Activated effector memory CD4-positive, alpha-beta T cell treated with anti-CD3 and anti-CD28 coated beads, Interleukin-2, amount 50 U/mL, for 16 hours (primary cell): ENCODE results near the gene TTC39C.

ENCODE experiments used
- DNase-seq: peaks from one replicate; pipeline ENCODE4 v3.0.0-alpha.2; 2020

TTC39C gene

DNA sequence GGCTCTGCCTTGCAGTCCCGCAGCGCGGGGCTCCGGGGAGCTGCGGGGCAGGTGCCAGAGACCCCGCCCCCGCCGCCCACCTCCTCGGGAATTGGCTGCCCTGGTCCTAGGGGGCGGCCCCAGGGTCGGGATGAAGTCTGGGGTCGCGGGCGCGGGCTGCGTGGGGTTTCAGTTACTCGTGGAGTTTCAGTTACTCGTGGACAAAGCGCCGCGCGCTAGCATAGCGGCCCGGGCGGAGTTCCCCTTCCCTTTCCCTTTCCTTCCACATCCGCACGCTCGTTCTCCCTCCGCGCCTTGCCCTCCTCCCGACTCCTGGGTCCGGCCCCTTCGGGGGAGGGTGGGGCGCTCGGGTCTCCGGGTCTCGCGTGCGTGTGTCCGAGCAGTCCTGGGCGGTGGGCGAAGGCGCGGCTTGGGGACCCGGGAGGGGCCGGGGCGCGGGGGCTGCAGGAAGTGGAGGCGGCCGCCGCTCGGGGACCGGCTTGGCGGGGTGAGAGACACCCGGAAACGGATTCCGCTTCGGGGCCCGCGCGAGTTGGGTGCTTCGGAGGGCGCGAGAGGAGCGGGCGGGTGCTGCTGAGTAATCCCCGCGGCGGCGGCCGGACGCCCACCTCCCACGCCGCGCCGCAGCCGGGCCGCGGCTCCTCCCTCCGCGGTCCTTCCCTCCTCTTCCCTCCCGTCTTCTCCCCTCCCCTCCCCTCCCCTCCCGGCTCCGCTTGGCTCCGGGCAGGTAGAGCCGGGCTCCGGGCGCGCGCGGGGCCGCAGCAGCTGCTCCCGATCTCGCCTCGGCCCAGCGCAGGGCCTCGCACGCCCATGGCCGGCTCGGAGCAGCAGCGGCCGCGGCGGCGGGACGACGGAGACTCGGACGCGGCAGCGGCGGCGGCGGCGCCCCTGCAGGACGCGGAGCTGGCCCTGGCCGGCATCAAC, at the start of gene TTC39C:
TSS of gene TTC39C (plus strand) at position 693 of the 924 bp plus-strand sequence. CDS start at position 811, 118 bp downstream.
- peak; percentile 94 for DNase-seq

DNA sequence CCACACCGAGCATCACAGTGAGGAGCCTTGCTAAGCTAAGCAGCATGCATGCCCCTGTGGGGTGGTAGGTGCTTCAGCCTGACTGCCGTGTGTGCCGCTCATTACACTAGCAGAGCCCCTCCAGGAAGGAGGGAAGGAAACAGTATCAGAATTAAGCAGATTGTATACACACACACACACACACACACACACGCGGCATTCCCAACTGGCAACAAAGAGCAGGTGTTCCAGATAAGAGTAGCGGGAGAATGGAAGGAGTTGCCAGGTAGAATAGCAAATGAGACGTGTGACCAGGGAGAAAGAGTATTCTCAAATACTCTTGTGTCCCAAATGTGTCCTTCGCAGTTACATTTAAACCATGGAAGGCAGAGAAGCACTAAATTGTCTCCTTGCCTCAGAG, 47.6 kb upstream of the TTC39C start:
- no peak for DNase-seq

DNA sequence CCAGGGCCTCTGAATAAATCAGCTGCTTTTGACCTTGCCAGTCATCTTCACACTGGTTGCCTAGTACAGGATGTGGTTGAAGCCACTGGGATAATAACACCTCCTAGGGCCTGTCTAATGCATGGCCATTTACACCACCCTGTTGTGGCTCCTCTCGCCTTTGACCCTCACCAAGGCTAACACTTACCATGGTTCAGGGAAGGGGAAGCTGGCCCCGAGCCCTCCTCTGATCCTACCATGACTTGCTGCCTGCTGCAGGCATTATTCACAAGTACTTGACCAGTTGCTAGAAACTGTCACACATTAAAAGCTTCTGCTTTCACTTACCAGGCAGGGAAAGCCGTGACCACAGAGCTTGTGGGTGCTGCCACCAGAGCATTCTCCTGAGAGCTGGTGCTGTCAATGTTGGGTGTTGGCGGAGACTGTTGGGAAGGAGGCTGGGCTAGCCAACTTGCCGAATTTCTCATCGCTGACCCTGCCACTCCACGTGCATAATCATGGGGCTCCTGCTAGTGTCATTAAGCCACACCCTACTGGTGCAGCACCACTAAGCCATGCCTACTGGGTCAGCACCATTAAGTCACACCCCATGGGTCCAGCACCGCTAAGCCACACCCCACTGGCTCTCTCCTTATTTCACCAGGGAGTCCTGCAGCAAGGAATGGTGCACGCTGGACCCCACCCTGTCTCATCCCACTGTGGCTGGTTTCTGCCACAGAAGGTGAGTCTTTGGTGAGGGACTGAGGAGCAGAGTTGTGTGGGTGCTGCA, 47.0 kb upstream of the TTC39C start:
- DNase-seq = no peak

DNA sequence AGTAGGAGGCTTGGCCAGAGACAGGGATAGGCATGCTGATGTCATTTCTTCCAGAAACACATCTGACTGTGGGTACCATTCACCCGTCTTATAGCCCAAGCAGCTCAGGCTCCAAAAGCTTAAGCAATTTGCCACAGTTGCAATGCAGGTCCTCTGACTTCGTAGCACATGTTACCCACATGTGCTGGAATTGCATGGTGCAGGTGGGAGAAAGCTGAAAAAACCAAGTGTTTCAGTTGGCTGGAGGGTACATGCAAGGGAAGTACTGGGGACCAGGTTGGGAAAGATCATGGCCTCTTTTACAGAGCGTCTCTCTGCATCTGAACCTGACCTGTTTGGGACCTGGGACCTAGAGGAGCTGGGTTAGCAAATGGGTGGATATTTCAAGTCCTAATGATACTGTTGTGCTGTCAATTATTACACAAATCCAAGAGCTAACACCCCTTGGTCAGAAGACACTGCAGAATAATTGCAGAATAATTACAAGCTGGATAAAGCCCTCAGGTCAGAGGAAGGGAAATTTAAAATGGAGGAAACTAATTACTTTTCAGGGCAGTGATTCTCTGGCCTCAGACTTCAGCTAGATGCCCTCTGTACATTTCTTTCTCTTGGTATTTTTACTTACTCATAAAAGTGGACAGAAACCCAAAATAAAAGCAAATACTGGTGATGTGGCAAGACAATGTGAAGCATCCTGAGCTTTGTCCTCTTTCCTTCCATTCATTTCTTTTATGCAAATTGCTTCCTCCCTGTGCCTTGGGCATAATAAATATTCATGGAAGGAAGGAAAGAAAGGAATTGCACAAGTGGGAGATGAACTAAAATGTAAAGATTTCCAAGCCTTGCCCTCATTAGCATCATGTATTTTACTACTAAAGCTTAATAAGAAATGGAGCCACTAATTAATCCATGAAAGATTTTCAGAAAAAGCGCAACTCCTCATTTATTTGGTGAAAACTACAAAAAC, 45.6 kb upstream of the TTC39C start:
- no peak for DNase-seq

DNA sequence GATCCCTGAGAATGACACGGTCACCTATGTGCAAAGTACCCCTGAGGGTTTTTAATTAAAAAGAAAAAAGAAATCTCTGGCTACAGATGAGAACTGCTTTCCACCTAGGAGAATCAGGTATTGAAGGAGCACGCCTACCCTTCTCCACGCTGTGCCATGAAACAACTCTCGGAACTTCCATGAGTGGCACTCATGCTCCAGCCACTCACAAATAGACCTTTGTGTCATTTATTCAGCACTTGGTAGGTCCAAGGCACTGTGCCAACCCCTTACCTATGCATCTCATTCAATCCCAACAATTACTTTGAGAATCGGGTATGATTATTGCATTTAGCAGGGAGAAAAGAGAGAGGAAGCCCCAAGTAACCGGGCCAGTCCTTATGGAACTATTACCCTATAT, 44.9 kb upstream of the TTC39C start:
- no peak for DNase-seq

DNA sequence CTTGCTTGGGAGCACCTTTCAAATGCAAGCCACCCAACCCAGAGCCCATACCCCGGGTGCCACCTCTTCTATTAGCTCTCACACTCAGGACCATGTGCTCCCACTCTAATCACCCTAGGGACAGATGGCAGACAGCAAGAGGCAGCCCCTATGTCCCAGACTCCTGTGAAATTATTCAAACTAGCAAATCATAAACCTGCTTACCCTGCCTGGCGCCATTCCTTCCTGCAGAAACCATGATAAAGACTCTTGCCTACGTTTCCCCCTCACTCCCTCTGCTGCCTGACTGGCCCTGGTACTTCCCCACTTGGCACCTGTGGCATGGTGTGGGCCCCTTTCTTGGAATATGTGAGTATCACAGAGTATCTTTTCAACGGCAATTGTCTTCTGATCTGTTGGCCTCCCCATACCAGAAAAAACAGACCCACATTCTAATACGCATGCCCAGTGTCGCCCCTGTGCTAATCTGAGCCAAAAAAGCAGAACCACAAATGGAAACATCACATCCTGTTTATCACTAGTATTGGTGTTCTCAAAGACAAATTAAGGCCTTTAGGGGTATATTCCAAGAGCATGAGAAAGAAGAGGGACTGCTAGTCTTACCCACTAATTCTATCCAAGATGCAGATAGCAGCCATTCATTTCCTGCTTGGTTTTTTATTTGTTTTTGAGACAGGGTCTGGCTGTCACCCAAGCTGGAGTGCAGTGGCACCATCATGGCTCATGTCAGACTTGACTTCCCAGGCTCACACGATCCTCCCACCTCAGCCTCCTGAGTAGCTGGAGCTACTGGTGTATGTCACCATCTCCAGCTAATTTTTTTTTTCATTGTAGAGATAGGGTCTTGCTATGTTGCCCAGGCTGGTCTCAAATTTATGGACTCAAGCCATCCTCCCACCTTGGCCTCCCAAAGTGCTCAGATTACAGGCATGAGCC, 44.1 kb upstream of the TTC39C start:
- DNase-seq = peak; percentile 84

DNA sequence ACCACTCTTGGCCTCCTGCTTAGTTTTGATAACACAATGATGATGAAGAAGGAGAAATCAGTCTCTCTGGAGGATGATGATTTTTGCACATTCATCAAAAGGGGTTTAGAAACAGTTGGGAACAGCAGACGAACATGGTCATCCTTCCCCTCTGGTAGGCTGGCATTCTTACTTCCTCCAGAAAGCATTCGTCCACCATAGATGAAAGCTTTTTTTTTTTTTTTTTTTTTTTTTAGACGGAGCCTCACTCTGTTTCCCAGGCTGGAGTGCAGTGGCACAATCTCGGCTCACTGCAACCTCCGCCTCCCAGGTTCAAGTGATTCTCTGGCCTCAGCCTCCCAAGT, 43.5 kb upstream of the TTC39C start:
- no peak for DNase-seq

DNA sequence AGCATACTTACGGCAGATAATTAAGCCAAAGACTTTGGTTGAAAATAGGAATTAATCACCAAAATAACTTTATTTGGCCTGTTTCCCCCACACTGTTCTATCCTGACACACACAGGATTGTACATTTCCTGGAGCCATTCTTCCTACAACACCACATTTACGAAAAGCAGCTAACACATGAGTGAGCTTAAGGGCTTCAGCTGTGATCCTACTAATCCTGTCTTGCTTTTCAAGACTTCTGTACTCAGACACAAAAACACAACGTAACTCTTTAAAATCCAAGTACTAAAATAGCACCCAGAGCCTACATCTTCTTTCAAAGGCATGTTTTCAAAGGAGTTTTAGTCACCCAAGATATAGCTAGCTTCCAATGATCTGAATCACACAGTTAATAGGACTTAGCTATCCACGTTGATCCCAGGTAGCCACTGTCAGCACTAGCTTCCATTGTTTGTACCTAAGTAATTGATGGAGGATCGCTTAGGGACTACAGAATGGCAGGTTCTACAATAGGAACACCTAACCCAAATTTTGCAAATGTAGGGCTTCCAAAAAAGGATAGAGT, 42.8 kb upstream of the TTC39C start:
- no peak for DNase-seq

DNA sequence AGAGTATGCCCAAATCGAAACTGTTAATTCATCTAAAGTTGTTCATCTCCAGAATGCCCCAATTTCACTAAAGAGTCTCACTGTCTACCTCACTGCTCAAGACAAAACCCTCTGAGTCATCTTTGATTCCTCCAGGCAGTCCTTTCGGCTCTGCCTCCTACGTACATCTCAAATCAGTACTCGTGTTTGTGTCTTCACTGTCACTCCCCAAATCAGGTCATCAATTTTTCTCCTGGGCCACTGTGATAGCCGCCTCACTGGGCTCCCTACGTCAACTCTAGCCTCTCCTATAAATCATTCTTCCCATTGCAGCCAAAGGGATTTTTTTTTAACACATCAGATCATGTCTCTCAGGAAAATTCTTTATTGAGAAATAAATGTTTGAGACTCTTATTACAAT, 42.1 kb upstream of the TTC39C start:
- DNase-seq = peak; percentile 75

DNA sequence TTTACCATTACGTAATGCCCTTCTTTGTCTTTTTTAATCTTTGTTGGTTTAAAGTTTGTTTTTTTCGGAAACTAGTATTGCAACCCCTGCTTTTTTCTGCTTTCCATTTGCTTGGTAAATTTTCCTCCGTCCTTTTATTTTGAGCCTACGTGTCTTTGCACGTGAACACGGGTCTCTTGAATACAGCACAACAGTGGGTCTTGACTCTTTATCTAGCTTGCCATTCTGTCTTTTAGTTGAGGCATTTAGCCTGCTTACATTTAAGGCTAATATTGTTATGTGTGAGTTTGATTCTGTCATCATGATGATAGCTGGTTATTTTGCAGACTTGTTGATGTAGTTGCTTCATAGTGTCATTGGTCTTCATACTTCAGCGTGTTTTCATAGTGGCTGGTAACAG, 37.5 kb upstream of the TTC39C start:
- DNase-seq = no peak

DNA sequence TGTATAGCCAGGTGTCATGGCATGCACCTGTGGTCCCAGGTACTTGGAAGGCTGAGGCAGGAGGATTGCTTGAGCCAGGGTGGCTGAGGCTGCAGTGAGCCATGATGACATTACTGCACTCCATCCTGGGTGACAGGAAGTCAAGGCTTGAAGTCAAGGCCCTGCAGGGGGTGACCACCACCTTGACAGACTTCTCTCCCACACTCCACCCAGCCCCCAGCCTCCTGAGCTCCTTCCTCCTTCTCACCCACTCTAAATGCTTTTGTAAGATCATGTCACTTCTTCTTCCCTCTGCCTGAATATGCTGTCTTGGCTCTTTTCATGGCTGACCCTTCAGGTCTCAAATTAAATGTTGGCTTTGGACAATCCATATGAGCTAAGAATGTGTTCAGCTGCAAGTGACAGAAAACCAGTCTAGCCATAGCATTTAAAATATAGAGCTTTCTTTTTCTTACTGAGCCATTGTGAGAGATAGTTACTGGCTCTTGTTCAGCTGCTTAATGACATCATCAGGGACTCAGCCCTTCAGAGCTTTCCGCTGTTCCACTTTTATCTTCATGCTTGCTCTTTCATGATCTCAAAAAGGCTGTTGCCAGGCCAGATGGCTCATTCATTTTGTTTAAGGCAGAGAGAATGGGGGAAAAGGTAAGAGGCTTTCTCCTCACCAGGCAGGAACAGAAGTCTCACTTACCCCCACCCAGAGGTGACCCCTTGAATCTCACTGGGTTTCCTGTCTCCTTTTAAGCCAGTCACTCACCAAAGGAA, 36.7 kb upstream of the TTC39C start:
- DNase-seq = no peak

DNA sequence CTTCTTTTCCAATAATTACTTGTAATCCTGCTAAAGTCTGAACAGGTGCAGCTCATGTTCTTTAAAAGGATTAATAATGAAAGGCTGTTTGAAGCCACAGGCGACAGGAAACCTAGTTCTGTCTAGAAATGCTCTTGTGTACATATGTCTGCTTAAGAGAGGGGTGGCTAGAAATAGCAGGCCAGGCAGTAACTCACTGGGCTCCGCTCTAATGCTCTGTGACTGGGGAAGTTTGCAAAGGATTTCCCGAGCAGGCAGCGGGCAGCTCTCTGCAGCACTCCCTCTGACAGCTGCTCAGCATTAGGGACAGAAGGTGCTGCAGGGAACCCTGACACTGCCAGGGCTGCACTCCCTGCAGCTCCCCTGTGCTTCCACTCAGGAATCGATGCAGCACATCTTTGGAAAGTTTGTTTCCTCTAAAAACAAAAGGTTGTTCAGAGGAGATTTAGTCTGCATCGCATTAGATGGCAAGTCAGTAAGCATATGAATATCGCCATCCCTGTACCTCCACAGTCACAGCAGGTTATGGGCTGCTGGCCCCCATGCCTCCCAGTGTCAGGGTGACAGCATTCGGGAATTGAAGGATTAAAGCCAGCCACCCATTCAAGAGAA, 33.1 kb upstream of the TTC39C start:
- DNase-seq = no peak

DNA sequence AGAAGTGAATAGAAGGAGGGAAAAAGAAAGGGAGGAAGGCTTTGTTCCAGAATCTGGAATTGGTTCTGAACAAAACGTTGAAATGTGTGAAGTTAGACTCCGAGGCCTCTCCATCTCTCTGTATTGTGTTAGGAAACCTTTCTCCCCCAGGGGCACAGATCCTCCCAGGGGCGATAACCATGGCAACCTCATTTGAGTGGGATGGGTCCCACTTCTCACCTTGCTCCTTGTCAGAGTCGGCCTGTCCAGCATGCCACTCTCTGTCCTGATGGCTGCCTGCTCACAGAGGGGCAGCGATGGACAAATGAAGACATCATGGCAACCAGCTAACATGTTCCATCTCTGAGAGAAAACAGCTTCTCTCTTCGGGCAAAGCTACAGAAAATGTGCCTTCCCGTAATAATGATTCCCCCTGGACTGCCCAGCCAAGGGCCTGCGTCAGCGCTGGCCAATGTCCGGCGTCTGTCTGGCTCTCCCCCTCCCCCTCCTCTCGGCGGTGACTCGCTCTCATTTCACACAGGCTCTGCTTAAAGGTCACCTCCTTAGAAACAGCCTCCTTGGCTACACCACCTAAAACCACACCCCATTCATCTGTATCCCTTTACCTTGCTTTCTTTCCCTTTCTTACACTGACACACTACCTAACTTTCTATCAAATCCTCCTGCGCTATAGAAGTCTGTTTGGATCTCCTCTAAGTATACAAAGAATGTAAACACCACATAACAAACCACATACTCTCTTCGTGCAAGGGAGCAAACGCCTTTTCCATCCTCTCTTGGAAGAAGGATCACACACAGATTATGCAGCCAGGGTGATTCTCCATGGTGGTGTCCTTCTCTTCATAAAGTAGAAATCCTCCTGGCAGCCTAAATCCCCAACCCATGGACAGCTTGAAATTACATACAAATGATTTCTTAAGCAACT, 32.1 kb upstream of the TTC39C start:
- no peak for DNase-seq

DNA sequence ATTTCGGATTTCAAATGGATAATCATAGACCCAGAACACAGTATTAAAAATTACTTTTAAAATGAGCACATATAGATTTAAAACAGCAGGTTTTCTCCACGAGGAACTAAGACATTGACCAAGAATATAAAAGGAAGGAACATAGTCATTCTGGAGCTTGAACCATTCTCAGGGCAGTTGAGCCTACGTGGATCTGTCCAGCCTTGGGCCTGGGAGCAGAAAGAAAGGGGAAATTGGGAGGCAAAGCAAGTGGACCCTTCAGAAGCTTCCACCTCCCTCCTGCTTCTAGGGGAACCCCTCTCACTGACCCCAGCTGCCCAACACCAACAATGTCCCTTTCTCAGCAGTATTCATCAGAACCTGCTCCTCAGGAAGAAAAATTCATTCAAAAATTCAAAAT, 31.4 kb upstream of the TTC39C start:
- DNase-seq = no peak

DNA sequence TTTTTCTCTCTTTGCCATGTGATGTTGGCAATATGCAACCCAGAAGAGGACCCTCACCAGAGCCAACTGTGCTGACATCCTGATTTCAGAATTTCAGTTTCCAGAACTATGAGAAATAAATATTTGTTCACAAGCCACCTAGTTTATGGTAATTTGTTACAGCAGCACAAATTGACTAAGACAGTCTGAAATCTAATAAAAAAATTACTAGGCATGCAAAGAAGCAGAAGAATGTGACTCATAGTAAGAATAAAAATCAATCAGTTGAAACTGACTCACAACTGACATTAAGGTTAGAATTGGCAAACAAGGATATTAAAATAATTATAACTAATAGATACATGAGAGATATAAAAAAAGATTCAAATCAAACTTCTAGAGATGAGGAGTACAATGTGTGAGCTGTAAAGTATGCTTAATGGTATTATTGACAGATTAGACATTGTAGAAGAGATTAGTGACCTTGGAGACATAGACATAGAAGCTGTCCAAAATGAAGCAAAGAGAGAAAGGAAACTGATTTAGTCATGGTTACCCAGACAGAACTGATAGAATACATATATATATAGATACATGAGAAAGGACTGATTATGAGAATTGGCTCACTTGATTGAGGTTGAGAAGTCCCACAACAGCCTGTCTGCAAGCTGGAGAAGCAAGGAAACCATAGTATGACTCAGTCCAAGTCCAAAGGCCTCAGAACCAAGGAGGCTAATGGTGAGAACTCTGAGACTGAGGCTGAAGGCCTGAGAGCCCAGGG, 27.8 kb upstream of the TTC39C start:
- DNase-seq = no peak

DNA sequence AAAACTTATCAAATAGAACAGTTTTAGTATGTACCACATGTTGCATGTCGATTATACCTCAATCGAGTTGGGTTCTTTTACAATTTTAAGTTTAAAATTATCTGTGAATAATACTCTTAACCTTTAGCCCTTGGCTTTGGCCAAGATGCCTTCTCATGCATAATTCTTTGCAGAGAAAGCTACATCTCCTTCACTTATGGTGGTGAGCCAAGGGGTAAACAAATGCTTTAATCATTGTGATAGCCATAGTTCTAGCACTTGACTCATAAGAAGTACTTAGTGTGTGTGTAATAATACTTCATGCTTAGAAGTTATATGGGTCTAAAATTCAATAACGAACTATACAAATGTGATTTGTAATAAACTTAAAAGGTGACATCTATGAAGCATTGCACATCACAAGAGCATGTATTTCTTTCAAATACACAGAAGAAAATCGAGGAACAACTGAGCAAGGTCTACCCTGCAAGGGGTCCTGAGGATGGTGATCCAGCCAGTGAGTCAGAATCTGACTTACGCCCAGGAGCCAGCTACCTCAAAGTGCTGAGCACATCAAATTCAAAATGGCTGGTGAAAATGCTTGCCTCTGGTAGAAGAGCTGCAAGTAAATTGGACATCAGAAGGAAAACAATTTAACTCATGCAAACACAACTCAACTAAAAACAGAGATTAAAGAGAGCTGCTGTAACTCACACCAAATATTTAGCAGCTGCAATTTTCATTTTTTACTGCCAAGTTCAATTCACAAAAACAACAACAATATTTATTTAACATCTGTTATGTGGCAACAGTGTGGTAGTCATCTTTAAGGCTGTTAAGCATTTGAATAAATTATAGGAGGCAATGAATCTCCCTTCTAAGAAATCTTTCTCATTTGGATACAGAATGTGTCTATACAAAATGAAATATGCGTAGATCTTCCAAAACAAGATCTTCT, 23.8 kb upstream of the TTC39C start:
- no peak for DNase-seq
